ENCODE results near the gene MRPL40. TPM values are rescaled to one million over a fixed set of nuclear protein-coding genes. Genes with fewer than 3 reads are reported as not detected.
A peak's percentile ranks its signal among the peaks of the same experiment; 100 is the strongest.

The MRPL40 gene
- total and polyA plus RNA-seq, 2 of the 13 experiments (the other 11 are each of a cell fraction or from before 2014, with no cell fraction given): 42.7 to 79.7 TPM

DNA sequence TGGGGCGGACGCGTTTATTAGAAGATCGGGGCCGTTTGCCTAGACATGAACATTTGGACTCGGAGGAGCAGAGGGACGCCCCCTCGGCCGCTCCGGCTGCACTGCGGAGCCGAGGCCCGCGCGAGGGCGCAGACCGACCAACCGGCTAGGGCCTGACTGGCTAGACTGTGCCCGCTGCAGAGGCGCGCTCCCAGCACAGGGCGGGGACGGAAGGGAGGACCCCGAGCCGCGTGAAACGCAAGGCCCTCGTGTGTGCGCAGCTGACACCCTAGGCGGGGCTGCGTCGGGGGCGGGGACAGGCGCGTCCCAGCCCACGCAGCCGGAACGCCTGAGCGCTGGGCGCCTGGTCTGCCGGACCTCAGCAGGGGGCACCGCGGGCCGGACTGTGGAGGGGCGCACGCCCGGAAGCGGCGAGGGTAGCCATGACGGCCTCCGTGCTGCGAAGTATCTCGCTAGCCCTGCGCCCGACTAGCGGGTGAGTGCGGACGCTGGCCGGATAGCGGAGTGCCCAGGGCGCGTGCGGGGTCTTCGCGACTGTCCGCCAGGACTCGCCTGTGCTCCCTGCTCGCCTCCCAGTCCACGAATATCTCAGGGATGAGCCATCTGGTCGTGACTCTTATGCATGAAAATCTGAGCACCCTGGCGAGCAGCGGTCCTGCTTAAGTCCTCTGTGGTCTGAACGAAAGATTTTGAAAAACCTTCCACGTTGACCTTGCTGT is at the start of gene MRPL40 (continued):
- TF ChIP-seq HDAC2 (CRISPR knock-in tag; IDR thresholded peaks at IDR 0.05) (peak; percentile 98), ZNF570 (CRISPR knock-in tag; IDR thresholded peaks at IDR 0.05; ENCODE audit: borderline replicate concordance) (0 out of 2 replicates have a peak, but pooled peaks have one; percentile 46), TOPORS (CRISPR knock-in tag; IDR thresholded peaks at IDR 0.05) (peak; percentile 94), ZBTB42 (CRISPR knock-in tag; IDR thresholded peaks at IDR 0.05) (peak; percentile 42; the same call in 1 of the 2 replicates), ZNF350 (CRISPR knock-in tag; IDR thresholded peaks at IDR 0.05; ENCODE audit: borderline replicate concordance, low read depth) (peak; percentile 95), ZNF484 (CRISPR knock-in tag; IDR thresholded peaks at IDR 0.05; ENCODE audit: borderline replicate concordance, low read depth) (no peak), CEBPG (CRISPR knock-in tag; IDR thresholded peaks at IDR 0.05) (peak; percentile 55), ZNF607 (CRISPR knock-in tag; IDR thresholded peaks at IDR 0.05; ENCODE audit: borderline replicate concordance) (peak; percentile 97), ZNF121 (CRISPR knock-in tag; IDR thresholded peaks at IDR 0.05) (peak; percentile 60; the same call in 1 of the 2 replicates), FOXJ3 (CRISPR knock-in tag; IDR thresholded peaks at IDR 0.05; ENCODE audit: borderline replicate concordance) (no peak), PHF5A (CRISPR knock-in tag; IDR thresholded peaks at IDR 0.05; ENCODE audit: low read depth, unreplicated experiment) (peak; percentile 99), RFX5 (IDR thresholded peaks at IDR 0.05; ENCODE audit: low read depth, low read length) (no peak)
- TF ChIP-seq, protein P1, sequence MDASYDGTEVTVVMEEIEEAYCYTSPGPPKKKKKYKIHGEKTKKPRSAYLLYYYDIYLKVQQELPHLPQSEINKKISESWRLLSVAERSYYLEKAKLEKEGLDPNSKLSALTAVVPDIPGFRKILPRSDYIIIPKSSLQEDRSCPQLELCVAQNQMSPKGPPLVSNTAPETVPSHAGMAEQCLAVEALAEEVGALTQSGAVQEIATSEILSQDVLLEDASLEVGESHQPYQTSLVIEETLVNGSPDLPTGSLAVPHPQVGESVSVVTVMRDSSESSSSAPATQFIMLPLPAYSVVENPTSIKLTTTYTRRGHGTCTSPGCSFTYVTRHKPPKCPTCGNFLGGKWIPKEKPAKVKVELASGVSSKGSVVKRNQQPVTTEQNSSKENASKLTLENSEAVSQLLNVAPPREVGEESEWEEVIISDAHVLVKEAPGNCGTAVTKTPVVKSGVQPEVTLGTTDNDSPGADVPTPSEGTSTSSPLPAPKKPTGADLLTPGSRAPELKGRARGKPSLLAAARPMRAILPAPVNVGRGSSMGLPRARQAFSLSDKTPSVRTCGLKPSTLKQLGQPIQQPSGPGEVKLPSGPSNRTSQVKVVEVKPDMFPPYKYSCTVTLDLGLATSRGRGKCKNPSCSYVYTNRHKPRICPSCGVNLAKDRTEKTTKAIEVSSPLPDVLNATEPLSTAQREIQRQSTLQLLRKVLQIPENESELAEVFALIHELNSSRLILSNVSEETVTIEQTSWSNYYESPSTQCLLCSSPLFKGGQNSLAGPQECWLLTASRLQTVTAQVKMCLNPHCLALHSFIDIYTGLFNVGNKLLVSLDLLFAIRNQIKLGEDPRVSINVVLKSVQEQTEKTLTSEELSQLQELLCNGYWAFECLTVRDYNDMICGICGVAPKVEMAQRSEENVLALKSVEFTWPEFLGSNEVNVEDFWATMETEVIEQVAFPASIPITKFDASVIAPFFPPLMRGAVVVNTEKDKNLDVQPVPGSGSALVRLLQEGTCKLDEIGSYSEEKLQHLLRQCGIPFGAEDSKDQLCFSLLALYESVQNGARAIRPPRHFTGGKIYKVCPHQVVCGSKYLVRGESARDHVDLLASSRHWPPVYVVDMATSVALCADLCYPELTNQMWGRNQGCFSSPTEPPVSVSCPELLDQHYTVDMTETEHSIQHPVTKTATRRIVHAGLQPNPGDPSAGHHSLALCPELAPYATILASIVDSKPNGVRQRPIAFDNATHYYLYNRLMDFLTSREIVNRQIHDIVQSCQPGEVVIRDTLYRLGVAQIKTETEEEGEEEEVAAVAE (CRISPR knock-in tag; IDR thresholded peaks at IDR 0.05; ENCODE audit: borderline replicate concordance): peak; percentile 84; the same call in 1 of the 2 replicates
- TF ChIP-seq, protein P2, sequence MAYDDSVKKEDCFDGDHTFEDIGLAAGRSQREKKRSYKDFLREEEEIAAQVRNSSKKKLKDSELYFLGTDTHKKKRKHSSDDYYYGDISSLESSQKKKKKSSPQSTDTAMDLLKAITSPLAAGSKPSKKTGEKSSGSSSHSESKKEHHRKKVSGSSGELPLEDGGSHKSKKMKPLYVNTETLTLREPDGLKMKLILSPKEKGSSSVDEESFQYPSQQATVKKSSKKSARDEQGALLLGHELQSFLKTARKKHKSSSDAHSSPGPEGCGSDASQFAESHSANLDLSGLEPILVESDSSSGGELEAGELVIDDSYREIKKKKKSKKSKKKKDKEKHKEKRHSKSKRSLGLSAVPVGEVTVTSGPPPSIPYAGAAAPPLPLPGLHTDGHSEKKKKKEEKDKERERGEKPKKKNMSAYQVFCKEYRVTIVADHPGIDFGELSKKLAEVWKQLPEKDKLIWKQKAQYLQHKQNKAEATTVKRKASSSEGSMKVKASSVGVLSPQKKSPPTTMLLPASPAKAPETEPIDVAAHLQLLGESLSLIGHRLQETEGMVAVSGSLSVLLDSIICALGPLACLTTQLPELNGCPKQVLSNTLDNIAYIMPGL (CRISPR knock-in tag; IDR thresholded peaks at IDR 0.05; ENCODE audit: borderline replicate concordance in 1 of 2, low read depth in 1 of 2): peak; percentile 97
- TF ChIP-seq, protein P3, sequence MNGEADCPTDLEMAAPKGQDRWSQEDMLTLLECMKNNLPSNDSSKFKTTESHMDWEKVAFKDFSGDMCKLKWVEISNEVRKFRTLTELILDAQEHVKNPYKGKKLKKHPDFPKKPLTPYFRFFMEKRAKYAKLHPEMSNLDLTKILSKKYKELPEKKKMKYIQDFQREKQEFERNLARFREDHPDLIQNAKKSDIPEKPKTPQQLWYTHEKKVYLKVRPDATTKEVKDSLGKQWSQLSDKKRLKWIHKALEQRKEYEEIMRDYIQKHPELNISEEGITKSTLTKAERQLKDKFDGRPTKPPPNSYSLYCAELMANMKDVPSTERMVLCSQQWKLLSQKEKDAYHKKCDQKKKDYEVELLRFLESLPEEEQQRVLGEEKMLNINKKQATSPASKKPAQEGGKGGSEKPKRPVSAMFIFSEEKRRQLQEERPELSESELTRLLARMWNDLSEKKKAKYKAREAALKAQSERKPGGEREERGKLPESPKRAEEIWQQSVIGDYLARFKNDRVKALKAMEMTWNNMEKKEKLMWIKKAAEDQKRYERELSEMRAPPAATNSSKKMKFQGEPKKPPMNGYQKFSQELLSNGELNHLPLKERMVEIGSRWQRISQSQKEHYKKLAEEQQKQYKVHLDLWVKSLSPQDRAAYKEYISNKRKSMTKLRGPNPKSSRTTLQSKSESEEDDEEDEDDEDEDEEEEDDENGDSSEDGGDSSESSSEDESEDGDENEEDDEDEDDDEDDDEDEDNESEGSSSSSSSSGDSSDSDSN (CRISPR knock-in tag; IDR thresholded peaks at IDR 0.05): peak; percentile 97
- TF ChIP-seq, protein P4, sequence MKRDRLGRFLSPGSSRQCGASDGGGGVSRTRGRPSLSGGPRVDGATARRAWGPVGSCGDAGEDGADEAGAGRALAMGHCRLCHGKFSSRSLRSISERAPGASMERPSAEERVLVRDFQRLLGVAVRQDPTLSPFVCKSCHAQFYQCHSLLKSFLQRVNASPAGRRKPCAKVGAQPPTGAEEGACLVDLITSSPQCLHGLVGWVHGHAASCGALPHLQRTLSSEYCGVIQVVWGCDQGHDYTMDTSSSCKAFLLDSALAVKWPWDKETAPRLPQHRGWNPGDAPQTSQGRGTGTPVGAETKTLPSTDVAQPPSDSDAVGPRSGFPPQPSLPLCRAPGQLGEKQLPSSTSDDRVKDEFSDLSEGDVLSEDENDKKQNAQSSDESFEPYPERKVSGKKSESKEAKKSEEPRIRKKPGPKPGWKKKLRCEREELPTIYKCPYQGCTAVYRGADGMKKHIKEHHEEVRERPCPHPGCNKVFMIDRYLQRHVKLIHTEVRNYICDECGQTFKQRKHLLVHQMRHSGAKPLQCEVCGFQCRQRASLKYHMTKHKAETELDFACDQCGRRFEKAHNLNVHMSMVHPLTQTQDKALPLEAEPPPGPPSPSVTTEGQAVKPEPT (CRISPR knock-in tag; IDR thresholded peaks at IDR 0.05; ENCODE audit: low read depth): peak; percentile 66; the same call in 1 of the 2 replicates
- TF ChIP-seq, protein P5, sequence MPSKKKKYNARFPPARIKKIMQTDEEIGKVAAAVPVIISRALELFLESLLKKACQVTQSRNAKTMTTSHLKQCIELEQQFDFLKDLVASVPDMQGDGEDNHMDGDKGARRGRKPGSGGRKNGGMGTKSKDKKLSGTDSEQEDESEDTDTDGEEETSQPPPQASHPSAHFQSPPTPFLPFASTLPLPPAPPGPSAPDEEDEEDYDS (CRISPR knock-in tag; IDR thresholded peaks at IDR 0.05): peak; percentile 94
